Measurements from ENCODE around the gene TSPAN9. TPM values are rescaled to one million over a fixed set of nuclear protein-coding genes. Genes with fewer than 3 reads are reported as not detected.
A peak's percentile ranks its signal among the peaks of the same experiment; 100 is the strongest.

The TSPAN9 gene
- polyA plus RNA-seq, 4 donors = 79.9 to 98.9 (median 89.6) TPM

DNA sequence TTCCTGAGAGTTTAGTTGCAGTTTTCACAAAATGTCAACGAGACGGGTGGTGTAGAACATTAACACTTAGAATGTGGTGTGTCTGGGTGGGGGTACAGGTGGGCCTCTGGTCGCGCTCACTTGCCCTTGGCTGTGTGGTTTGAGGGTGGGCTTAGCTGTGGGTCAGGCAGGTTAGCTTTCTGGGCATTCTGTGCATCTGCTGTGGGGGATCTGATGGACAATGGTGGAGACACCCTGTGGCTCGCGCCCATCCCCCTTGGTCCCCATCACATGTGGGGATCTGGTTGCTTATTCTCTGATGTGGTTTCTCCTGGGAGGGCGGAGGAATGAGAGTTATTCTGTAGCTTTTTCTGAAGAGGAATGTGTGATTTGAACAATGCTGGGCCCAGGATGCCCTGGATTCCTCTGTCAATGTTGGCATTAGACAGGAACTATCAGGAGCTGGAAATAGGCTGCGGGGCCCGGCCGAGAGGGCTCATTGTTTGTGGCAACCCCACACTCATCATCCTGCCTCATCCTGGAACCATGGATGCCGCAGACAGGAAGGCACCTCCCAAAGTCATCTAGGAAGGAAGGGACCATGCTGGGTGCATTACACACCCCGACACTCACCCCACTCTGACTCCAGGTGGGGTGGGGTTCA is 101.6 kb downstream of the TSPAN9 start:
- no peak for DNase-seq (ENCODE audit: low read depth in 4 of 4, low spot score in 3 of 4)

DNA sequence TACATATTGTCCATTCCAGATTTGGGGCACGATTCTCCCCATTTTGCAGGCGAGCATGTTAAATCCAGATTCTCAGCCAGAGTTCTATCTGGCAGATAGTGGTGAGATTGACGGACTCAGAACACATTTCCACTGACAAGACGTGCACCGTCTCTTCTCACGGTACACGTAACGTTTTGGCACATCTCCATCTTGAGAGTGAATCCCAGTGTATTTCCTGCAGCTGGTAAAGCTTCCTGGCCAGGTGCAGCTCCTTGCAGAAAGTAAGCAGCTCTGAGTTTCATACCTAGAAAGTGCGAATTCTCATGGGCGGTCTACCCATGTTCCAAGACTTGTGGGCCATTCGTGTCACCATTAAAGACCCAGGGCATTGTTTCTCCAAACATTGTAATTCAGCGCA is 102.6 kb downstream of the TSPAN9 start:
- no peak for DNase-seq (ENCODE audit: low read depth in 4 of 4, low spot score in 3 of 4)

DNA sequence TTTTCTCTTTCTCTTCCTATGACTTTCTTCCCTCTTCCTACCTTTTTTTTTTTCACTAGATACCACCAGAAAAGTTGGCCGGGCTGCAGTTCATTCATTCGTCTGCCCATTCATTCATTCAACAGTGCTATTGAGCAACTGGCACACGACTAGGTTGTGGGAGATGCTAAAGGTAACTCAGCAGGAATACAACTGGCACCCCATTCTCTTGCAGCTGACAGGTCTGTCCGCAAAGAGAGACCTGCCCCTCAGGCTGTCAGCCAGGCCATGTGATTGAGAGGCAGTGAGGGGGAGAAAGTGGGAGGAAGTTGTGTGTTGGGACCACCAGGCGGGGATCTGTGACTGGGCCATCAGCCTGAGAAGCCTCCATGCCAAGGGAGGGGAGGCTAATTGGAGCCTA is 105.2 kb downstream of the TSPAN9 start:
- no peak for DNase-seq (ENCODE audit: low read depth in 4 of 4, low spot score in 3 of 4)

DNA sequence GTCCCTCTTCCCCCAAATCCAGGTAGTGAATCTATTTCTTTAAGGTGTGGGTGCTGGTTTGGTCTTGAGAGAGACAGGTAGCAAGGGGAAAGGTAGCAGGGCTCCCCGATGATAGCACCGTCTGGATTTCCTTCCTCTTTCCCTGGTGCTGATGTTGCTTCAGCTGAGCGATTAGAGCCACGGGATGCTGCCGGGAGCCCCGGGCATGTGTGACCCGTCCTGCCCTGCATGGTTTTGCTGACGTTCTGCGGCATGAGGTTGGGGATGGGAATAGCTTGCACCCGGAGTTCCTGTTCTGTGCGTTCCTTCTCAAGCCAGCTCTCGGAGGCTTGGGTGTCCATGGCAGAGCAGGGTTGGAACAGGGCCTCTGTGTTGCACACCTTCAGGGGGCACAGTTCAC is 107.3 kb downstream of the TSPAN9 start:
- no peak for DNase-seq (ENCODE audit: low read depth in 4 of 4, low spot score in 3 of 4)

DNA sequence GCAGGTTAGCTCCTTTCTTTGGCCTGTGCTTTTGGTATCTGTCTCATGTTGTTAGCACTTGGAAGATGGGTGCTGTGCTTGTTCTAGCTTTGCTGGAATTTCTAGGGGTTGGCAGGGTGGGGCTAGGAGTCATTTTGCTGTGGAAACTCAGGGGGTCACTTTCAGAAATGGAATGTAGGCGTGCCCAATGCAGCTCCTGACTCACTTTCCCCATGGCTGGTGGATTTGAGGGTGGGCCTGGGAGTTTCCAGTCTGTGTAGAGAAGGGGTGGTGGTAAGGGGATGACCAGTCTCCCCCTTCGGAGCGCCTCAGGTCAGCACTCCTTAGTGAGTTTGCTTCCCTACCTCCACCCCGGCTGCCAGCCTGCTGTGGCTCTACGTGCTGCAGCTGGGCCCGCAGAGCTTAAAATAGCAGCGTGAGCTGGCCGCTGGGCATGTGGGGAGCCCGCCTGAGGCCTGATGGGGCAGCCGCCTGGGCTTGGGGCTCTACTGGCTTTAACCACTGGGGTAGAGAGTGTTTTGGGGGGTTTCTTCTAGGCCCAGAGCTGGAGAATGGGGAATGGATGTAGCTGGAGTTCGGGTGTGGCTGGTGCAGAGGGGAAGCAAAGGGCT is 108.2 kb downstream of the TSPAN9 start:
- DNase-seq (ENCODE audit: low read depth in 4 of 4, low spot score in 3 of 4) = no peak

DNA sequence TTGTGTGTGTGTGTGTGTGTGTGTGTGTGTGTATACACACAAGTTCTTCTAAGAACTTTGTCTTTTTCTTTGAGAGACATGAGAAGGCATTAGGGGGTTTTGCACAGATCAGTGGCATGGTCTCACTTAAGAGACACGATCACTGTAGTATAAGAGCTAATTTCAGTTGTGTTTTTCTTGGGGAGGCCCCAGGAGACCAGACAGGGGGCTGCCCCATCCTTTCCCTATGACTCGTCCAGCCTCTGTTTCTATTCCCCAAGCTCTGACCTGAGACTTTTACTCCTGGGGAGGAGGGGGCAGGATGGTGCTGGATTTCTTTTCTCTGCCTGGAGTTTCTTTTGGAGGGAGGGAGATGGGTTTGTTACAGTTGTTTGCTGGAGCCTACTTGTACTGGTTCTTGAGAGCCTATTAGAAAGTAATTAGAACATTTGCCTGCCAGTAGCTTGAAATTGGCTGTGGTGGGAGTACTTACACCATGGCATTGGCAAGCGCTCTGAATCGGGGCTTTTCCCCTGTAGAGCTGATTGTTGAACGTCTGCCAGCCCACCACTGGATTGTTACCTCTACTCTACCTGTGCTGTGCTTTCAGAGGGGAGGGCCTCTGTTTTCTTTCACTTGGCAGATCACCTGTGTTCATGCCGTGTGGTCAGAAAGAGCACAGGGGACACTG is 109.5 kb downstream of the TSPAN9 start:
- no peak for DNase-seq (ENCODE audit: low read depth in 4 of 4, low spot score in 3 of 4)

DNA sequence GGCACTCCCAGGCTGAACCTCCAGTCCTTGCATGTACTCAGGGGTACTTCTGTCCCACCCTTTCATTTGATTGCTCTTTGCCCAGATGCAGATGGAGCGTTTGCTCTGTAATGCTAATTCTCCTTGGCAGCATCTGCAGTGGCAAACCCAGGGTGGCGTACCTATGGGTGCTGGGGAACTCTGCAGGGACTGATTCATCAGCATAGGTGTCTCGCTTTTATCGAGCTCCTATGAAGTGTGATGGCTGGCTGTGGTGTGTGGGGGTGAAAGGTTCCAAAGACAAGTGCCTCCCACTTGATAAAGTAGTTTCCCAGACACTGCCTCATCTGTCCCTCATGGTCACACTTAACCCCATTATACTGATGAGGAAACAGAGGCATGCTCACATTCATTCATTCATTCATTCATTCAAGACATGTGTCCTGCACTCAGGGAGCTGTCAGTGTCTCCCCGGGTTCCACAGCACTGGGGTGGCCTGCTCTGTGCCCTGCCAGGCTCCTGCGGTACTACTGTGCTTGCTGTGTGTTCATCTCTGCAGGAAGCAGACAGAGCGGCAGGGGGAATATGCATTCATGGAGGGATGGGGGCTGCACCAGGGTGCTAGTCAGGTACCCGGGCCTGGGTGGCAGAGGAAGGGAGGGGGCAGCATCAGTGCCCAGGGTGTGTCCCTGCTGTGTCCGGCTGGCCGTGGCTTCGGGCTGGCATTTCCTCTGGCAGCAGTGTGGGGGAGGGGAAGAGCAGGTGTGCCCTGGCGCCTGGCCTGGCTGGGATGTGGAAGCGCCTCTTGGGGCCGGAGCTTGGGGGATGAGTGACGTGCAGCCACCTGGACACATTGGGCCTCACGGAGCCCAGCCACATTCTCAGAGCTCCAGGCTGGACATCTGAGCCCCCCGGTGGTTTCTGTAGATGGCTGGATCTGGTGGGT is 110.9 kb downstream of the TSPAN9 start:
- no peak for DNase-seq (ENCODE audit: low read depth in 4 of 4, low spot score in 3 of 4)

DNA sequence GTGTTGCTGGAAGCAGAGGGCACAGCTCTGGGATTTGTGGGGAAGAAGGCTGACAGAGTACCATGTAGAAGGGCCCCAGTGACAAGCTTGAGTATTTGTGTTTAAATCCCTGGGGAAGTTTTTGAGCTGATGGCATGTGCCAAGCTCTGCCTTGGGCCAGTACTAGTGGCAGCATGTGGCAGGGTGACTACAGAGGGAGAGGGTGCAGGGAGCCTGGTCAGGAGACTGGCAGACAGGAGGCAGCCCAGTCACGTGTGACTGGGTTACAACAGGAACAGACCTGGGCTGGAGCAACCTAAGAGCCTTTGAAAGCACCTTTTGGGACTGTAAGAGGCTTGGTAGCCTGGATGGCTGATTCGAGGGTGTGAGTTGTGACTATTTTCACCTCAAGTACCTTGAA is 112.1 kb downstream of the TSPAN9 start:
- no peak for DNase-seq (ENCODE audit: low read depth in 4 of 4, low spot score in 3 of 4)

DNA sequence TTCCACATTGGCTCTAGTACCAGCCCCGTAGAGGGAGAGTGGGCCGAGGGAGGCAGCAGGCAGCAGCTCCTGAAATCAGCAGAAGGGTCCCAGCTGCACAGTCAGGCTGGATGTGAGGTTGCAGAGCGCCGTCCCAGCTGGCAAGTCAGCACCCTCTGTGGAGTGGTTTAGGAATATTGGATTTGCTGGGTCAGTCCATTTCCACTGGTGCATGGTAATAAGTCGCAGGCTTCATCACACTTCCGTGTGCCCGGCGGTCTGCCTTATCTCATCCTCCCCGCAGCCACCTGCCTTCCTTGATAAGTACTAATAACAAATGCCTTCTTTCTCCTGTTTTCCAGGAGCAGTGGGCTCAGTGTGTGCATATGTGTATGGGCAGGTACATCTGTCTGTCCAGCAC is 112.9 kb downstream of the TSPAN9 start:
- DNase-seq (ENCODE audit: low read depth in 4 of 4, low spot score in 3 of 4) = no peak

DNA sequence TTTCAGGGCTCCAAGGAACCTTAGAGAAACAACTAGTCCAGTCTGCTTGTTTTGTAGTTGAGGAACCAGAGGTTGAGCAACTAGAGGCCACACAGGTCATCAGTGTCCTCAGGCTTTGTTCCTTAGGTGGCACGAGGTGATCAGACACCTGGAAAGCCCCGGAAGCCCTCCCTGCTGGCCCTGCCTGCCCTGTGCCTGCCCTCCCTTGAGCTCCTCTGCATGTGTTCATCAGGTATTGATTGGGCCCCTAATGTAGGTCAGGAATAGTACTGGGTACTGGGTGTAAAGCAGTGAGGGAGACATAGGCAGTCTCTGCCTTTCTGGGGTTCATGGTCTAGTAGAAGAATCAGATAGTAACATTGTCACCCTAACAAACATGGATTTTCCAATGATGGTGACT is 114.3 kb downstream of the TSPAN9 start:
- no peak for DNase-seq (ENCODE audit: low read depth in 4 of 4, low spot score in 3 of 4)

DNA sequence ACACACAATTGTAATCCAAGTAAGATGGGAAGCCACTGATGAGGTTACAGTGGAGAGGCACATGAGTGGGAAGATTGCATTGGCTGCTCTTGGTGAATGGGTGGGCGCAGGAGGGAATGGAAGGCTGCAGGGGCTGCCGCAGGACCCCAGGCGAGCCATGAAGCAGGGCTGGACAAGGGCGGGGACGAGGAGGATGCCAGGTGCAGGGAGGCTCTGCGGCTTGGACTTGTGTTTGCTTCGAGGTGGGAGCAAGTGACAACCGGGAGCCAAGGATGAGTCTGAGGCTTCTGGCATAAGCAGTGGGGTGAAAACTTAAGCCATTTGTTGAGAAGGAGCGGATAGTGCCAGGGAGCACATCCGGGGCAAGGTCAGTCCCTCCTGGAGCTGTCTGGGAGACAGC is 115.0 kb downstream of the TSPAN9 start:
- DNase-seq (ENCODE audit: low read depth in 4 of 4, low spot score in 3 of 4) = no peak

DNA sequence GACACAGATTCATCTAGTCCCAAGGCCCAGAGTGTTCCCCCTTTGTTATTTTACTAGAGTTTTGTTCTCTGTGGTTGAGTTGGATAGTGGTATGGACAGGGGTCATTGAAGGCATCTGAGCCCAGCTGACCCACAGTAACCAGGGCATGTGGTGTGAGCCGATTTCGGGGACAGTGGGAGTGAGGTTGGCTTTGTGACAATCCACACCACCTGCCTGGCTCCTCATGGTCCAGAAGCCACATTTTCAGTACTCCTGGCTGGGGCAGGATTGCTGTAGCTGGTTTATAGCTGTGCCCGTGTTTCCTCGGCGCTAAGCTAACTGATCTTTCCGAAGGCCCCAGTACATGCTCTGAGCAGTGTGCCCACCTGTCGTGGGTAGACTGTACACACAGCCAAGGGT is 116.0 kb downstream of the TSPAN9 start:
- no peak for DNase-seq (ENCODE audit: low read depth in 4 of 4, low spot score in 3 of 4)

DNA sequence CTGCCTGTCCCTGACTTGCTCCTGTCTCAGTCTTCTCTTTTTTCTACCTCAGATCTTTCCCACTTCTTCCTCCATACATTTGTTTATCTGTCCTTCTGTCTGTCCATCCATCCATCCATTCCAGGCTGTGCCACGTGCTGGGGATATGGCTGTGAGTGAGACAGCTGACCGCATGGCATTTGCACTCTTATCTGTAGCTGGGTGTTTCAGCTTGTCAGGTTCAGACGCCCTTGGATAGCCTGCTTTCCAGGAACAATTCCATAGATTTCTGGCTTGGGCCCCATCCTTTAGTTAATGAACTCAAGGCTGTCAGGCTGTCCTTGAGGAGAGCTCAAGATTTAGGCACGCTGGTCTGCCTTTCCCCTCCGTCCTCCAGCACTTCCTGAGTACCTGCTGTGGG is 116.6 kb downstream of the TSPAN9 start:
- DNase-seq (ENCODE audit: low read depth in 4 of 4, low spot score in 3 of 4) = no peak

DNA sequence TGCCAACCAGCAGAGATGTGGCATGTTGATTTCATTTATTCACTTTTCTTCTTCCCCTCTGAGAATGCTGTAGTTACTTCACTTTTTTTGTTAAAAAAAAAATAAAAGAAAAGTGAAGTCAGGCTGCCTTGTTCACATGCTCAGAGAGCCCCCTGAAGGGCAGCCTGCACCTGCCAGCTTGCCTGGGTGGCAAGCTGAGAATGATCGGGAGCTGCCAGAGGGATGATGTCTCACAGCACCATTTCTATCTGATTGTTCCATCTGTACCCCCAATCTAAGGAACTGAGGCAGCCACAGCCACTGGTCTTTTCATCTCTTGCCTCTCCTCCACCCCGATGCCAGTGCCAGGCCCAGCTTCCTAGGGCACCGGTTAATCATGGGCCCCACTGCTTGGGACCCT is 118.2 kb downstream of the TSPAN9 start:
- no peak for DNase-seq (ENCODE audit: low read depth in 4 of 4, low spot score in 3 of 4)

DNA sequence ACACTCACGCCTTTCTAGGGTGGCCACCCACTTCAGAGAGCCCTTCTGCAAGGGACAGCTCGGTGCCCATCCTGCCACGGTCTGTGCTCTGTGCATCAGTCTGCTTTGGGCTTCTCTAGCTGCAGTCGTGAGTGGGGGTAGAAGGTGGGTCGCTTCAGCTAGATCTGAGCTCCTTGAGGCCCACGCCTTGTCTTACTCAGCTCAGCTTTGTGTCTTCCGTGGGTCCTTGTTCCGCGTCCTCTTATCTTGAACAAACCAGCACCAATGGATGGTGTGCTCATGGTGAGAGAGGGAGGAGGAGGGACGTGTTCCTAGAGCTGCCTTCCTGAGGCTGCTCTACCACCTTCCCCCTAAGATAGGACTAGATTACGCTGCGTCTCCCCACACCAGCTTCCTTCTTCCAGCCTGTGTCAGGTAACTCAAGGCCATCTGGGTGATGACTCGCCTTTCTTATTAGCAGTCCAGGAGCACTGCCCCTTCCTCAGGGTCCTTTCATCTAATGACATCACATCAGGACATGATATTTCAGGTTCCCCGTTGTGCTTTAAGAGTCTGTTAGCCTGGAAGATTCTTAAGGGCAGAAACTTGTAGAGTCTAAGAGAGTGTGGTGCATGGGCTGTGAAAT is 118.8 kb downstream of the TSPAN9 start:
- no peak for DNase-seq (ENCODE audit: low read depth in 4 of 4, low spot score in 3 of 4)

DNA sequence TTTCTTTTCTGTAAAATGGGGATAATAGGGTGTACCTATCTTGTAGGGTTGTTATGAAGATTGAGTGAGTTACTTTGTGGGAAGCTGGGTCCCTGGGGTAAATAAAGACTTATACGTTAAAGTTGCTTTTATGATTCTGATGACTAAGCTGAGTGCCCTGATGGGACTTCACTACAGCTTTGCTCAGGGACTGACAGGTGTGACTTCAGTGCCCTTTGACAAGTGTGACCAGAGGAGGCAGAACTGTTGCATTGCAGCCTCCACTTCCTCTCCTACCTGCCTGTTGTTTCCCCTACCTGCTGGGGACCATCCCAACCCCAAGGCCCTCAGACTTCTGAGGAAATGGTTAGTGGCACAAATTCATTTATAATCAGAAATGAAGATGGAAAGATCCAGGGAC is 119.3 kb downstream of the TSPAN9 start:
- no peak for DNase-seq (ENCODE audit: low read depth in 4 of 4, low spot score in 3 of 4)

DNA sequence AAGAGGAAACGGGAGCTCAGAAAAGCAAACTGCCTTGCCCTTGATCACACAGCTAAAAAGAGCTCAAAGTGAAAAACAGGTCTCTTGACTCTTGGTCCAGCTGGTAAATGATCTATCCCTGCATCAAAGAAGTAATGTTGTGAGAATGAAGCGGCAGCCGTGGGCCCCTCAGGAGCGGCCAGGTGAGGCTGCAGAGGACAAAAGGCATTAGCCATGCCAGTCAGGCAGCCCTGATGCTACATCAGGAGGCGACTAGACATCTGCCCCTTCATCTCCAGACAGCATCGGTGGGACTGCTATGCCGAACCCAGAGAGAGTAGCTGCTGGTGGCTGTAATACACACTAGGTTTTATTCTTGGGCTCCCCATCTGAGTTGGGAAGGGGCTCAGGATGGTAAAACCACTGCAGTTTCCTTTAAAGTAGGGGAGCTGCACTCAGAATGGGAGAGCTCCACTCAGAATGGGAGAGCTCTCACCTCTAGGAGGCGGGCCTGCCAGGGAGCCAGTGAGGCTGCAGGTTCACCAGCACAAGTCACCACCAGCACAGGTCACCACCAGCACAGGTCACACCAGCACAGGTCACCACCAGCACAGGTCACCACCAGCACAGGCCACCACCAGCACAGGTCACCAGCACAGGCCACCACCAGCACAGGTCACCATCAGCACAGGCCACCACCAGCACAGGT is 120.1 kb downstream of the TSPAN9 start:
- no peak for DNase-seq (ENCODE audit: low read depth in 4 of 4, low spot score in 3 of 4)

DNA sequence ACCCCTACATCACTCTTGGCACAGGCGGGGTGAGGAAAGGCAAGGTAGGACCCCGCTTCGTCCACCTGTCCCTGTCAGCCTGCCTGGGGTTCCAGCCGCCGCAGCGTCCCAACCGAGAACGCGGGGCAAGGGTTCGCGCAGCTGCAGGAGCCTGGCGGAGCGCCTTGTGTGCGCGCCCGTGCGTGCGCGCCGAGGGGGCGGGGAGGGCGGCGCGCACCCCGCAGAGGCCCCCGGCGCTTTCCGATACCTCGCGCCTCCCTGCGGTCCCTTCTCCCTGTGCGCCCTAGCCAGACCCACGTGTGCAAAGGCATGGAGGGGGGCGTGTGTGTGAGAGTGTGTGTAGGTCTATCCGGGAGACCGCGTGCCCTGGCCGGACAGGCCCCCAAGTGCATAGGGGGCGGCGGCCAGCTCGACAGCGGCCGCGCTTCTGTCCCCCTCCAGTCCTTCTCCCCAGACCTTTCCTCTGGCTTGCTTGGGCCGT is 122.4 kb downstream of the TSPAN9 start:
- peak in 3 of 4 donors; percentile 29 to 54 (median 36) for DNase-seq (ENCODE audit: low read depth in 4 of 4, low spot score in 3 of 4)

DNA sequence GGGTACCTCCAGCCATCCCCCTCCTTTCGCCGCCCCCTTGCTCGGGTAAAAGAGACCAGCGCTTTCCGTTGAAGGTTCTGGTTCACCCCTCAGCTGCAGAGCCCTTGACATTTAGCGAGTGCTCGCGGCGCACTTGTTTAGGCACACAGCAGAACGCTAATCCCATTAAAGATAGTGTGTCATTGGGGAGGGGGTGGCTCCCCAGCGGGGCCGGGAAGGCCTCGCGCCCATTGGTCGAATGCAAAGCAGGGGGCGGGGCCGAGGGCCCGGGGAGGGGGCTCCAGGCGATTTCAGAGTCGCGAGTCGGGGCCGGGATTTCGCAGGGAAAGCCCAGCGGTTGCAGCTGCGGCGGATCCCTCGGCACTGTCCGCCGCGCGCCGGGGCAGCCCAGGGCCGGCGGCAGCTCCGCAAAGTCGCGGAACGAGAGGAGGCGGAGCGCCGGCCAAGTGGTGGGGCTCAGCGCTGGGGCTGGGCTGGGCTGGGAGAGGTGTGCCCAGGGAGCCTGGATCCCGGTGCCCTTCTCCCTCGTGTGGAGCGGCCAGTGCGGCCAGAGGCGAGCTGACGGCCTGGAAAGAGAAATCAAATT is 122.9 kb downstream of the TSPAN9 start:
- DNase-seq (ENCODE audit: low read depth in 4 of 4, low spot score in 3 of 4) = peak; percentile 56 to 72 (median 60)

DNA sequence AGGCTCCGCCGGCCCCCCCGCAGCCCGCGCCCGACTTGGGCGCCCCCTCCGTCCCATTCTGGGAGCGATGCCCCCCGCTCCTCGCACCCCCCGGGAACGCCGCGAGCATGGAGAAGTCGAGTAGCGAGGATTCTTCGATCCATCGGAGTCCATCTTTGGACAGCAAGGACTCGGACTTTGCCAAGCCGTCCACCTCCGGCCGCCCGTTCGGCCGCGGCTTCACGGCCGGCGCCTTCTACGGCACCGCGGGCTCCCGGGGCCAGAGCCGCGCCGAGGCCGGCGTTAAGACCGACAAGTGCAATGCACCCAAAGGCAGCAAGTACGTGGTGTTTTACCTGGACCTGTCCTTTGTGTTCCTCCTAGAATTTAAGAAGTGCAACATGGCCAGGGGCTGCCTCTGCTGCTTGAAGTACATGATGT is 123.6 kb downstream of the TSPAN9 start:
- no peak for DNase-seq (ENCODE audit: low read depth in 4 of 4, low spot score in 3 of 4)

Data from left renal pelvis (tissue), 4 donors.